HG03520 (cell line): Measurements from ENCODE around the gene SNX33.
"Not testable (repeated sequence)": the region's sequence is repeated elsewhere in the genome, so short reads cannot be mapped to it uniquely, and the experiment has no call there.

Experiments used
- ATAC-seq: cut with Tn5 transposase; IDR thresholded peaks from one replicate; pipeline ENCODE4 v1.9.1; 2021; ENCODE audit warnings: mild to moderate bottlenecking, moderate library complexity; ENCODE audit not compliant: unreplicated experiment

The SNX33 gene

DNA sequence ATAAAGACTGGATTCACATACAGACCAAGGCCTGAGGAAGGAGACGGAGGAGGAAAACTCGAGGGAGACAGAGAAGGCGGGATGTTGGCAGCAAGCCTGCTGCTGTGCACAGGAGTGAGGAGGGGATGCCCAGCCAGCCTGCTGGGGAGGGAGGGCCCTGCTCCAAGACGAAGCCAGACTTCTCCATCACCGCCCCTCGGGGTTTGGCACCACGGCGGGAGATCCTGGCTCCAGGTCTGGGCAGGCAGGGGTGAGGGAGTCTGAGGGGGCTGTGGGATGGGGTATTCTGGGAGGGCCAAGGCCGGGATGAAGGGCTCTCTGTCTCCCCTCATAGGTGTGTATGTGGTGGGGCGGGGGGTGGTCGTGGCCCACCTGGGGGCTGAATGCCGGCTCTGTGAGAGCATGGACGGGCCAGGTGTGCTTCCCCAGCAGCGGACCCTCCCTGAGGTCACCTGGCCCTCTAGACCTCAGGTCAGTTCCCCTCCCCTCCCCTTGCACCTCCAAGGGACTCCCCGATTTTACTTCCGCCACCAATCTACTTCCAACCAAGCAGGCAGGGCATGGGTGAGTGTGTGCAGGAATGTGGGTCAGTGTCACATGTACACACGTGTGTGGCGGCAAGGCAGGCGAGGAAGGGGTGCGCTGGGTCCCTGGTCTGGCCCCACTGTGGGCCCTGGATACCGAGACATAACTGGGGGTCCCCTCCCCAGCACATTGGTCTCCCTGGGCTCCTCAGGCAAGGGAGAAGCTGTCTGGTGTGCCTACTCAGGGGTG is 50.4 kb downstream of the SNX33 start:
- ATAC-seq = not testable (repeated sequence)

DNA sequence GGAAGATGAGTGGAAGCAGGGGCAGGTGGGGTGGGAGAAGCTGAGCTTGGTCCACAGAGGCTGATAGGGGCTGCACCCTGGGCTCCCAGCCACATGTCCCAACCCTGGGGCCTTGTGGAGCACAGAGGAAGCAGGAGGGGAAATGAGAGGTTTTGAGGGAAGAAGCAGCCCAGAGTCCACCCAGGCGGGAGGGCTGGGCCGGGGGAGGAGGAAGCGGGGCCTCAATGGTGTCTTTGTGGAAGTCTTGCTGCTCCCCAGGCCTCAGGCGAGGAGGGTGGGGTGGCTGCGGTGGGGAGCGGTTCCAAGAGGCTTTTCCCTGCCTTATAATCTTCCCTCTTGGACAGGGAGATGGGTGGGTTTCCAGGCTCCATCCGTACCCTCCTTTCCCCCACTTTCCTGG is 51.8 kb downstream of the SNX33 start:
- not testable (repeated sequence) for ATAC-seq

GRCh38 chr15:75699961-75700874 is 52.5 kb downstream of the SNX33 start:
- not testable (repeated sequence) for ATAC-seq

GRCh38 chr15:75701071-75702003 is 53.6 kb downstream of the SNX33 start:
- not testable (repeated sequence) for ATAC-seq

DNA sequence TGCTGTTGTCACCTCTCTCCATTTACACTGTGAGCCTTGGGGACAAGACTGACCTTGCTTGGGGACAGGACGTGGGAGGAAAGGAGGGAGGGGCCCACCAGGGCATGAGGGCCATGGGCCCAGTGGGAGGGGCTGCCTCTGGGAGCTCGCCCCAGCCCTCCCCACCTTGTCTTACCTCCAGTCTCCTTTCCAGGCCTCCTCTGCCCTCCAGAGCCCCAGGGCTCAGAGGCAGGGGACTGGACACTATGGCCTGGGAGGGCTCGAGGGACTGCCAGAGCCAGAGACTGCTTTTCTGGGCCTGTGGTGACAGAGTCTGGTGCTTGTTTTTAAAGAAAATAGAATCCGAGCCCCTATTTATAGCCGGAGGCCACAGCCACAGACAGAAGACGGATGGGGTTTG is 54.7 kb downstream of the SNX33 start:
- no peak for ATAC-seq

DNA sequence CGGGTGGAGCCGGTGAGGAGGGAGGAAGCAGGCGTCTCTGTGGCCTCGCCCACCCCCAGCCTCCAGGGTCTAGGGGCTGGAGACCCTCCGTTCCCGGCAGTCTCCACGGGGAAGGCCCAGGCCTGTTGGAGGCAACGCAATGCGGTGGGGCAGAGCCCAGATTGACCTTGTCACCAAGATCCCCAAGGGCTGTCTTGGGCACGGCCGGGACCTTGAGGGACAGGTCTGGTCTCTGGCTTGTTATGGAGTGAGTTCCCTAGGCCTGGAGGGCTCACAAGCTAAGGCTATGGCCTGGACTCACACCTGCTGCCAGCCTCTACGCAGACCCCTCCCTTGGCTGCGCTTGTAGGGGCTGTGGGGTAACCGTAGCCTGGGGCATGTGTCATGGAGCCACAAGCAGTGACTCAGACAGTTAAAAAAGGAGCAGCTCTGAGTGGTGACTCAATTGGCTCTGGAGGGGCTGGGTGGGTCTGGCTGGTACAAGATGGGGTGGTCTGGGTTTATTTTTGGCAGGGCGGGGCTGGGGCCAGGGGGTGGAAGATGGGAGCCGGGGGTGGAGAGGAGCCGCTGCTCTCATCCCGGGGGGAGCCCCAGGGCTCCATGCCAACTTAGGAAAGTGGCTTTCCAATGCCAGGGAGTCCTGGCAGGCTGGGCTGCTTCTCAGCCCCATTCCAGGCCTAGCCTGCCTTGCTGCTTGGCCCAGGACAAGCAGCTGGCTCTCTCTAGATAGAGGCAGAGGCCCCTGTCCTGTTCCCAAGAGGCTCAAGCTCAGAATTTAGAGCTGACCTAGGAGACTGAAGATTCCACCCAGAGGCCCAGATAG is 55.9 kb downstream of the SNX33 start:
- ATAC-seq = not testable (repeated sequence)

DNA sequence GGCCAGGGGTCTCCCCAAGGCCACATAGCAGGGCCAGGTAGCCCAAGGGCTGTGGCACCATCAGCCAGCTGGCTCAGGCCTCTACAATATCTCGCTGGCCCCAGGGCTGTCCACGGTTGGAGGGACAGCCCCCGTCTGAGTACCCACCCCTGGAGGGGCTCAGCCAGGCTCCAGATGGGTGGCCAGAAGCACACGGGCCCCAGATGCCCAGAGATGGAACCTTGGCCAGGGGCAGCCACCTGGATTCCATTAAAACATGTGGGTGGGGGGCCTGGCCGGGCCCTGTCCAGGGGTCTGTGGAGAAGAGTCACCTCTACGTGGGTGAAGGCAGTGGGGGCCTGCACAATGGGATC is 56.5 kb downstream of the SNX33 start:
- ATAC-seq = no peak

GRCh38 chr15:75704618-75705017 is 56.9 kb downstream of the SNX33 start:
- ATAC-seq = no peak

- ATAC-seq = not testable (repeated sequence)
Observed at GRCh38 chr15:75705375-75705774, 57.7 kb downstream of the SNX33 start.

- no peak for ATAC-seq
Observed at GRCh38 chr15:75705854-75706681, 58.4 kb downstream of the SNX33 start.

DNA sequence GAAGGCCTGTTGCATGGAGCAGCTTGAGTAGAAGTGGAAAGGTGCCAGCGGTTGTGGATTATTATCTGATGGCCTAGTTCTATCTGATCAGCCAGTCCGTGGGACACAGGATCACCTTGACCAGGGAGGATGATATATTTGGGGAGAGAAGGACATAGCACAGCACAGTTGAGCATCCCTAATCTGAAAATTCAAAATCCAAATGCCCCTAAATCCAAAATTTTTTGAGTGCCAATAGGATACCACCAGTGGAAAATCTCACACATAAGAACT is 58.9 kb downstream of the SNX33 start:
- no peak for ATAC-seq

DNA sequence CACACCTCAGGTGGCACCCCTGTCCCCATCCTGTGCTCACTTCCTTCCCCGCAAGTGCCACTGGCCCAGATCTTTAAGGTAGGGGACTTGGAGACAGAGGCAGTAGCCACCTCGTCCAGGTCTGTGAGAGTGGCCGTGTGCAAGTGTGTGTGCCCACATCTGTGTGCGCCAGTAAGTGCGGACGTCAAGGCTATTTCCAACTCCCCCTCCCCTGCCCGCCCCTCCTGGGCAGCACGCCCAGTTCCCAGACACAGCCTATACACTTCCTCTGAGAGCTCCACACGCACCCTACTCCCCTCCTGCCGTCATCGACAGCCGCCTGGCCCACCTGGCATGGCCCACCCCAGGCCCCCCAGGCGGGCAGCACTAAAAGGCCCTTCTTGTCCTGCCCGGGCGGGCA is 61.7 kb downstream of the SNX33 start:
- not testable (repeated sequence) for ATAC-seq

DNA sequence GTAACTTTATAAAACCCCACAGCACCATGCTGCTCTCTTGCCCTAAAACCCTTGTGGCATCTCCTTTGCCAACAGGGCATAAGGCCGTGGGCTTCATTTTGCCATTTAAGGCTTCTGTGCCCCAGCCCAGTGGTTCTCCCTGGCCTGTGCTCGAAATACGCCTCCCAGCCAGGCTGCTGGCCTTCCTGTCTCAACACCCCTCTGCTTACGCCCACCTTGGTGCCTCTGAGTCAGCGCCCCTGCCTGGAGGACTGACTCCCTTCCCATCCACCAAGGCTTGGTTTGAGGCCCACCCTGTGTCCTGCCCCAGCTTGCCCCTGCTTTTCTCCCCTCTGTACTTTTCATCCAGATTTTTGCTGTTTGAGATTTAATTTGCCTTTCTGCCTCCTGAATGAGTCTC is 63.2 kb downstream of the SNX33 start:
- ATAC-seq = not testable (repeated sequence)

DNA sequence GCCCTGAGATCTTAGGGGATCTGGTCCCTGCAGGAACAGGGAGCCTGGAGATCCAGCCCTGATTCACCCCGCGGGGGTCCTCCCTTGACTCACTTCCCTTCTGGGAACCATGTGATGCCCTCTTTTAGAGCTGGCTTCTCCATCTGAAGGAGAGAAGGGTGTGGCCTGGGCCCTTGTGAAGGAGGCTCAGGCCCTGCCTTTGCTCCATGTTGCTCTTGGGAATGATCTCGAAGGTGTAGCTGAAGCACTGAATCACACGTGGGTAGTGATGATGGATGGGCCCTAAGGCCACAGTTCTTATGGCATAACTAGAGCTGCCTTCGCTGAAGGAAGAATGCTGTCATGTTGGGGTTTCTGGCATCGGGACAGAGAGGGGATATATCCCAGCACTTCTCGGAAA is 63.8 kb downstream of the SNX33 start:
- not testable (repeated sequence) for ATAC-seq
